HG02973 (cell line): Measurements from ENCODE around the gene ST8SIA2.
"Not testable (repeated sequence)": the region's sequence is repeated elsewhere in the genome, so short reads cannot be mapped to it uniquely, and the experiment has no call there.

Experiments used
- ATAC-seq: cut with Tn5 transposase; IDR thresholded peaks from one replicate; pipeline ENCODE4 v1.9.1; 2021; ENCODE audit warnings: moderate library complexity; ENCODE audit not compliant: unreplicated experiment

ST8SIA2 gene

DNA sequence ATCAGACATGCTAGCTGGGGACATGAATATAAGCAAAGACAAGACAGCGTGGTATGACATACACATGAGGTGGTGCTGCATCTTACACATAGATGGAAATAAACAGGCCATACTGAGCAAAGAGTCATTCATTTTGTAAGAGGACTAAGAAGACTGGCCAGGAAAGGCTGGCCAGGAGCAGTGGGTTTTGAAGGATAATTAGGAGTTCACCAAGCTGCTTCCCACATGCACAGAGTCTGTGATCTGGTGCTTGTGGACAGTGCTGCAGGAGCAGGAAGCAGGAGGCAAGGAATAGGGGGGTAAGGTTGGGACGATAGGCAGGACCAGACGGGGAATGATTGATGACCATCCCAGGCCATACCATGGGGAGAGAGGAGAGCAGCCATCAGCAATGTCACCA, 41.5 kb downstream of the ST8SIA2 start:
- ATAC-seq: no peak

DNA sequence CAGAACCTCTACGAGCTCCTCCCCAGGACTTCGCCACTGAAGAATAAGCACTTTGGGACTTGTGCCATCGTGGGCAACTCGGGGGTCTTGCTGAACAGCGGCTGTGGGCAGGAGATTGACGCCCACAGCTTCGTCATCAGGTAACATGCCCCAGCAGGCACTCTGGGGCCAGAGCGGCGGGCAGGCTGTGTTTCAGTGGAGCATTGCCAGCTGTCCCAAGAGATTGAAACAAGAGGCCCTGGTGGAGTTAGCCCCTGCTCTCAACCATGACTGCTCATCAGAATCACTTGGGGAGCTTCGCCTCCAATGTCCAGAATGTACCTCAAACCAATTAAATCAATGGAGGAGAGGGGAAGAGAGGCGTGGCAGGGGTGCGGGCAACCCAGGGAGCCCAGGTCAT, 44.8 kb downstream of the ST8SIA2 start:
- ATAC-seq: no peak

DNA sequence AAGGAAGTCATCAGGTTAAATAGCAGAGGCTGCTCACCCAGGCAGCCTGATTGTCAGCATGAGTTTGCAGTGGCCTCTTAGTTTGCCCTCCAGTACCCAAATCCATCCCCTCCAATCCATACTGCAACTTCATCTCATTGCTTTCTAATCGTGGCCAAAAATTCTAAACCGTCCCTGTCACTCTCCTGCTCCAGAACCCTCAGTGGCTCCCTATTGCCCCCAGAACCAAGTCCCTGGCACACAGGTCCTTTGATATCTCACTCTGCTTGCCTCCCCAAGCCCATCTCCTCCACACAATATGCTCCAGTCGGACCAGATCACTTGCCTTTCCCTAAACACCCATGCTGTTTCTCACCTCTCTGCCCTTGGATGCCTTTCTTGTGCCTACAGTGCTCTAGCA, 49.7 kb downstream of the ST8SIA2 start:
- ATAC-seq: no peak

DNA sequence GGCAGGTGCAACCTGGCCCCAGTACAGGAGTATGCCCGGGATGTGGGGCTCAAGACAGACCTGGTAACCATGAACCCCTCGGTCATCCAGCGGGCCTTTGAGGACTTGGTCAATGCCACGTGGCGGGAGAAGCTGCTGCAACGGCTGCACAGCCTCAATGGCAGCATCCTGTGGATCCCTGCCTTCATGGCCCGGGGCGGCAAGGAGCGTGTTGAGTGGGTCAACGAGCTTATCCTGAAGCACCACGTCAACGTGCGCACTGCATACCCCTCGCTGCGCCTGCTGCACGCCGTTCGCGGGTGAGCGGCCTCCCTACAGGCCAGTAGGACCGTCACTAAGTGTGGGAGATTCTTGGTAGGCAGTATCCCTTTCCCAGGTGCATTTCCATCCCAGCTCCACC, 51.0 kb downstream of the ST8SIA2 start:
- no peak for ATAC-seq

DNA sequence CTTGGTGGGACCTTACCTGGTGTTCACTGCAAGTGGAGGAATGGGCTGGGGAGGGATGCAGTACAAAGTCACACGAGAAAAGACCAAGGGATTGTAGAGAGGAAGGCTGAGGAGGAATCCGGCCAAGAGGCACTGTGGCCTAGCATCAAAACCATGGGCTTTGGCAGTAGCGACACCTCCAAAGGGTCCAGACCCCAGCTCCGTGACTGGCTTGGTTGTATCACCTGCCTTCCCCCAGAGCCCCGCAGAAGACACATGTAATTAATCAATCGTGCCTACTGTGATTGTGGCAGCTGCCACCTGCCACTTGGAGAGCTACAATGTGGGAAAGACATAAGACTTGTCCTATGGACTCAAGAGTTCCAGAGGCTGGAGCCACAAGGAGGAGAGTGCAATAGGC, 54.7 kb downstream of the ST8SIA2 start:
- no peak for ATAC-seq

DNA sequence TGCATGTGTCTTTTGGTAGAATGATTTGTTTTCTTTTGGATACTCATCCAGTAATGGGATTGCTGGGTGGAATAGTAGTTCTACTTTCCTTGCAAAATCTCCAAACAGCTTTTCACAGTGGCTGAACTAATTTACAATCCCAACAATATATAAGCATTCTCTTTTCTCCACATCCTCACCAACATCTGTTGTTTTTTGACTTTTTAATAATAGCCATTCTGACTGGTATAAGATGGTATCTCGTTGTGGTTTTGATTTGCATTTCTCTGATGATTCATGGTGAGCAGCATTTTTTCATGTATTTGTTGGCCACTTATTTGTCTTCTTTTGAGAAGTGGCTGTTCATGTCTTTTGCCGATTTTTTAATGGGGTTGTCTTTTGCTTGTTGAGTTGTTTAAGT, 55.8 kb downstream of the ST8SIA2 start:
- ATAC-seq: no peak

DNA sequence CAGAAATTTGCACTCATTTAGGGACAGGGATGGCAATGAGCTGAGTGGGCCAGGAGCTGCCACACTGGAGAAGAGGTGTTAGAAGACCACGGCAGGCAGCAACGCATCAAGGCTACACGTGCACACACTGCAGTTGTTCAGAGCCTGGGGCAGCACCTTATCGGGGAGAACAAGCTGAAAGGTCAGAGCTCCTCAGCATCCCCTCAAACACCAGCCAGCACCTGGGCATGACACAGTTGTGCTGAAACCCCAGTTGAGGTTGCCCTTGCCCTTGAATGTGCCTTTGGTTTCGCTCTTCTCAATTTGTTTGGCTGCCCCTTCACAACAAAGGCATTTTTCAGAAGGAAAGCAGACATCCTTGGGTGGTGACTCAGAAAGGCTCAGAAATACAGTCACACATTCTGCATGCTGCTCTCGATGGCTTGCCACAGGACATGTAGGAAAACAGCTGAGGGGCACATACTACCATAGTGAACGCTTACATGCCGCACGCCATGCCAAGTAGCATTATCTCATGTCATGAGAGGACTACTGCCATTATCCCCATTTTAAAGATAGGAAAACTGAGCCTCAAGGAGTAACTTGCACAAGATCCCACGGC, 57.6 kb downstream of the ST8SIA2 start:
- ATAC-seq: no peak

DNA sequence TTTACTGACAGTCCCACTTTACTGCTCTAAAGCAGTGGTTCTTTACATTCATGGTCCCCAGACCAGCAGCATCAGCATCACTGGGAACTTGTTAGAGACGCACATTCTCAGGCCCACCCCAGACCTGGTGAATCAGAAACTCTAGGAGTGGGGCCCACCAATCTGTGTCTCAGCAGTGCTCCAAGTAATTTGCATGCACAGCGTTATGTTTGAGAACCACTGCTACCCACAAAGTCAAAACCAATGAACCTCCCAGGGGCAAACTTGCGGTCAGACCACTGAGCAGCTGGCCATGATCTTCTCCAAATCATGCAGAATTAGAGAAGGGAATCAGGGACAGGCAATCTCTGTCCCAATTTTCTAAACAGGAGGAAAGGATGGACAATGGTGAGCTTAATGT, 58.5 kb downstream of the ST8SIA2 start:
- ATAC-seq: no peak

DNA sequence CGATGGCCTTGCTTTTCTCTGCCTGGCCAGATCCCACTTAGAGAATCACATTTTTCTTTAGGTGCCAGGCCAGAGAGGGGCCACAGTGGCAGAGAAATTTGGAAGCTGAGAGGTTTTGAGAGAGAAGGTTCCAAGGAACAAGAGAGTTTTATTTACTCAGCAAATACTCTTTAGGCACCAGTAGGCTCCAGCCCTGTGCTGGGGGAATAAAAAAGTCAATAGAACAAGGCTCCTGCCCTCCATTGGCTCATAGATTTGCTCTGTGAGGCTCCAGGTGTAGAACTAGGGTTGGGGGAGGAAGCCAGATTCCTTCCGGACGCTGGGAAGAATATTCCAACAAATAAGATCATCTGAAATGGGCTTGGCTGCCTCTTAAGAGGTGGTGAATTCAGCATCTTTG, 59.9 kb downstream of the ST8SIA2 start:
- ATAC-seq: no peak

DNA sequence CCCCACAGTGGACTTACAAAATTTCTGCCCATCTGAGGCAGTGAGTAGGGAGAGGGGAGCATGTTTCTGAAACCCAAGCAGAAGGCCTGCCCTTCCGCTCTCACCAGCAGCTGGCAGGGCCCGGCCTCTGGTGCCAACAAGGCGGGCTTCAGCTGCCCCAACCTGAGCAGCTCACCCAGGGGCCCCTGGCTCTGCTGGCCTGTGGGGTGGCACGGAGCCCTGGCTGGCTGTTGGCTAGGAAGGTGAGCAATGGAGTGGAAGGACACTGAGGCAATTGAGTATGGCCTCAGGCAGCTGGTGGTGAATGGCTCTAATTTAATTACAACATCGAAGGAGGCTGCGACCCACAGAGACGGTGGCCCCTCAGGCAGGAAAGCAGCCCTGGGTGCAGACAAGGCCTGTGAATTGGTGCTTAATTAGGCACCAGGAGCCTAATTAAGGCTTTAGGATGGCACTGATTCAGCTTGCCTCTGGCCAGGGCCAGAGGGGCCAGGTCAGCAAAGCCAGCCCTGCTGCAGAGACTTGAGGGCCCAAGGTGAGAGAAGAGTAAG, 60.9 kb downstream of the ST8SIA2 start:
- no peak for ATAC-seq

DNA sequence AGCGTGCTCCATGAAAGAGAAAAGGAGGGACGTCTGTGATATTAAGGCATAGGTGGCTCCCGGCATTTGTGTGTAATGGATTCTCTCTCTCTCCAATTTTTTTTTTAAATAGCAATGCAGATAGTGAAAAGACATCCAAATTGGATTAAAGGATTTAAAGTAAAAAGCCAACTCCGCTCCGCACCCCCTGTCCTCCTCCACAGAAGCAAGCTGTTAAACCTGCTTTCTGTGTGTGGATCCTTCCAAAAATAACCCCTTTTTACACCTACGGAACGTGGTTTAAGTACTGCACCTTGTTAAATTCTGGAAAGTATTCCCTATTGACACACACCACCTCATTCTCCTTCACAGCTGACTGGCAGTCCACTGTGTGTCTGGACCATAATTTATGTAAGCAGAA, 61.6 kb downstream of the ST8SIA2 start:
- no peak for ATAC-seq

DNA sequence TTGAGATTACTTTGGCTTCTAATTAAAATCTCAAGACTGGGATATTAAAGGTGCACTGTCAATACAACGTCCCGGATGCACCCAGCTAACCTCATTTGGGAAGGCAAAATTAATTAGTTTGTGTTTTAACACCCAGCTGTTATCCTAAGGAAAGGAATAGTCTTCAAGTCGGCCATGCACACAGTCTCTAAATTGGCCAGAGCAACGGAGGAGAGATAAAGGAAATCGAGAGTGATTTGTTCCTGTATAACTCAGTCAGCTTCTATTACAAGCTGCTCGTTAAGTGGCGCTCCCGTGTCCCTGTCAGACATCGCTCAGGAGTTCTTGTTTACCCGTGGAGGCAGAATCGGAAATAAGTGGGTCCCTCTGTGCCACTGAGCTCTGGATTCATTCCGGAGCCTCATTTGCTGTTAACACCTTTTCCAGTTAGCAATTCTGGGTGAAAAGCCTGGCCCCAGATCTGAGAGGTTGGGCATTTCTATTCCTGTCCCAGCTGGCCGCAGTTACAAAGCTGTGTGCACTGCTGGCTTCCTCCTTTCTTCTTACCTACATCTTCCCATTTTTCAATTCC, 63.9 kb downstream of the ST8SIA2 start:
- ATAC-seq: no peak

DNA sequence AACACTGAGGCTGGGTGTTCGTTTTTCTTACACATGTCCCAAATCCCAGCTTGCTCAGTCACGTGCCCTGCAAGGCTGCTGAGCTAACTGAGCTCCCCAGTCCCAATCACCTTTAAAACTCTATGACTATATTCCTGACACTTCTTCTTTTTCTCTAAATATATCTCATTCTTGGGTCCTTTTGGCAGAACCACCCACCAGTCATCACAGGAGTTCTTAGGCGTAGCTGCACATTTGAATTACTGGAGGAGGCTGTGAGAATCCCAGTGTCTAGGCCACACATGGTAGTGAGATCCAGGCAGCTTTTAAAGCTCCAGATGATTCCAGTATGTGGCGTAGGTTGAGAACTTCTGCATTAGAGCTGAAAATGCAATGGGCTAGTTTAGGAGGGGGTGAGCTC, 66.3 kb downstream of the ST8SIA2 start:
- ATAC-seq: no peak

DNA sequence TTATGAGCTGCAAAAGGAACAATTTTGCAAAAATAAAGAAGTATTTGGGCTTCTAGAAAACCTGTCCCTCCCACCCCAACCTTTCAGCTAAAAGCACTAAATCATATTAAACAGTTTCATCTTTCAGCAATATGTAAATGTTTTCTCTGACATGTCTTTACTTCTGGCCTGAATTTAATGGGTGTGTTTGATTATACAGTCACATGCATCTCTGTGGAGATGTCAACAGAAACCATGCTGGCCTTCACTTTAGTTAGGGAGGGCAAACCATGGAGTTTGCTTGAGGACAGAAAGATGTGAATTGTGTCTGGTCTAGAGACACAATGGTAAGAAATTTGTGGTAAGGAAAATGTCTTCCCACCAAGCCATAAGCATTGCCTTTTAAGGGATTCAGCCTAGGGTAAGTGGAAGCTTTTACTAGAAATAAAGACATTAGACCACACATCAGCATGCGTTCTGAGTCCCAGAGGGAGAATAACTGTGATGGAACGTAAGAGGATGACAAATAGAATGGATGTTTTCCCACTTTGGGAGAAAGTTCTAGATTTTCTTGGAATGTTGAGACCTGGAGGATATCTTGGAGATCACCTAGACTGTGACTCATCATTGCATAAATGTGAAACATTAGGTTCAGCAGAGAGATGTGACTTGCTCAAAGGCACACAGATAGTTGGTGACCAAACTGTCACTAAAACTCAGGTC, 68.9 kb downstream of the ST8SIA2 start:
- ATAC-seq: no peak

DNA sequence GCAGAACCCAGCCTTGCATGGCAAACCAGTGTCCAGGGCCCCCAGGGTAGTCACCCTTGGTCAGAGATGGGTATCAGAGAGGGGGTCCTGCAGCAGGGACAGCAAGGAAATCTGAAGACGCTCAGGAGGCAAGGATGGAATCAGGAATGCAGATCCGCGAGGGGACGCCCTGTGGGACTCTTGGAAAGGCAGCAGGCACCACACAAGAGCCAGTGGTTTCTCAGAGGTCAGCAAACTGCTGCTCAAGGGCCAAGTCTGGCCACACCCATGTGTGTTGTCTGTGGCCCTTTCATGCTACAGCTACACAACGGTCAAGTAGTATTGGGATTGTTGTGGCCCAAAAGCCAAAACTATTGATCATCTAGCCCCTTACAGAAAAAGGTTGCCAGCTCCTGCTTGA, 69.7 kb downstream of the ST8SIA2 start:
- ATAC-seq: no peak

DNA sequence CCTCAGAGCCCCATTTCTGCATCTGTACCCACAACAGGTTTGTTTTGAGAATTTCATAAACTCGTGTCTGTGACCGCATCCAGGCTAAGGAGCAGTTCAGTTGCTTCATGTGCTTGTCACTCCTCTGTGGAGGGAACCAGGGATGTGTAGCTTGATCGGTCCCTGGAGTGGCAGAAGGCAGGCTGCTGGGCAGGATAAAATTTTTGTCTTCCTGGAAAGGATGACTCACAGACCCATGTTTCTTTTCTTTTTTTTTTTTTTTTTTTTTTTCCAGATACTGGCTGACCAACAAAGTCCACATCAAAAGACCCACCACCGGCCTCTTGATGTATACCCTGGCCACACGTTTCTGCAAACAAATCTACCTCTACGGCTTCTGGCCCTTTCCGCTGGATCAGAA, 70.1 kb downstream of the ST8SIA2 start:
- ATAC-seq: no peak

DNA sequence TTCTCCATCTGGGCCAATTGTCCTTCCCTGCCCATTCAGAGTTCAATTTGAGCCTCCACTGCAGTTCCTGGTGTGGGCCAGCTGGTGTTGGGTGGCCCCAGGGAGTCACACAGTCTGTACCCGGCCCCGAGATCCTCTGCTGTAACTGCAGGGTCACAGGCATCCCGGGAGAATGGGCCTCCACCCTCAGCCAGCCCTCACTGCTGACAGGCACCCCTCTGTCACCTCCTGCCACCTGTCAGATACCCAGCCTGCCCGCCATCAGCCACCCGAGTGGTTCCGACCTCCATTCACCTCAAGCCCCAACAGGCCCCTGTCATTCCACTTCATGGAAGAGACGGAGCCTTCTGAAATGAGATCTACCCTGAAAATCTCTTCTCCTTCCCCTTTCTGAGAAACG, 73.2 kb downstream of the ST8SIA2 start:
- no peak for ATAC-seq

DNA sequence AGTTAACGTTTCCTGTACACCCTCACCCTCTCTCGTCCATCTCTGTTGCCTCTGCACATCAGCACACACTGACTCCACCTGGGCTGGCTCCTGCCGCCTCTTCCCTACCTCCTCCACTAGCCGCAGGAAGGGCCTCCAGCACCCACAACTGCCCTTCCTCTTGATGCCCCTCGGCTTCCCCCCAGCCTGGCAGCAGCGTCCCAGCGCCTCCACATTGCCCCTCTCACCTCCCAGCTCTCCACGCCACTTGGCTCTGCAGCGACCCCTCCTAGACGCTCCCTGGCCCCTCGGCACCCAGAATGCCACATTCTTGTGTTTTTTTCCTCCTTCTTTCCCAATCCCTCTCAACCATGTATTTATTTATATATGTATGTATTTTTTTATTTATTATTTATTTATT, 73.6 kb downstream of the ST8SIA2 start:
- ATAC-seq: no peak

DNA sequence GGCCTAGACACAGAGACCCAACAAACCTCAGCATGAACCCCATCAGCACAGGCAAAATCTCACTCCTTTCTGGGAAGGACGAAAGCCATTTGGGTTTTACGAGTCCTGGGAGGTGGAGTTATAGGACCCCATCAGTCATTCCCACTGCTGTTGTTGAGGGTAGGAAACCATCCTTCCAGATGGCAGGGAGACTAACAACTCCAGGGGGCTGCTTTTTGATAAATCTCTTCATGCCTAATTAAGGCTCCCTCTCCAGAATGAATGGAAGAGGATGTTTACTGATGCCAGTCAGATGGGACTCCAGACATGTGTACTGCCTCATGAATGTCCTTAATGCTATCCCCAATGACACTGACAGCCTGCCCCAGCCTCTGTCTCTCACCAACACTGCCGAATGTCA, 75.3 kb downstream of the ST8SIA2 start:
- ATAC-seq: no peak

DNA sequence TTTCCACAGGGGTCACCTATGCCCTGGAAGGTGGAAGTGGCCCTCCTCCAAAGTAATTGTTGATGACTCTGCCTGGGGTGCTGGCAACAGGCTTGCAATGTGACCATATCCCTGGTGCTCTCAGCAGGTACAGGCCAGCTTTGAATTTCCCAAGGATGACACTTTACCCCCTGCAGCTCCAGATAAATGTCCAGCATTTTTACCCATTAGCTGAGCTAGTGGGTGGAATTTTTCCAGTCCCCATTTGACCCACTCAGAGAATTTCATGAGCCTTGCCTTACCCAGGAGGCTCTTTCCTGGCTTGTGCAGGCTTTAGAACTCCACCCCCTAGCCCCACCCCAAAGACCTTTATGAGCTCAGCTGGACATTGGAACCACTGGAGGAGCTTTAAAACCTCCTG, 77.6 kb downstream of the ST8SIA2 start:
- no peak for ATAC-seq

DNA sequence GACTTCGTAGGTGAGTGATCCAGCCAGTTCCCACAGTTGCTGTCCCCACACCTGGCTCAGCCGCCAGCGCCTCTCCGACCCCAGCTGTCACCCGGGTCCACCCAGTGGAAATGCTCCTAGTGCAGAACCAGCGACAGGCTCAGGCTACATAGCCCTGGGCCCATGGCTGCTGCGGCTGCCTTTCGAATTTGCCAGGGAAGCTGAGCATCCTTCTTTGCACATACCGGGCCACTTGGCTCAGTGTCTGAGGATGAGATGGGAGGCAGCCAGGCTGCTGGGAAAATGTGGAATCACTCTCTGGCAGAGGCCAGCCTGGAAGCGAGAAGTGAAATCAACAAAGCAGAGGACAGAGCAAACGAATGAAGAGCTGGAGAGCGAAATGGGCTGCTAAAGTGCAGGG, 80.1 kb downstream of the ST8SIA2 start:
- ATAC-seq: no peak

DNA sequence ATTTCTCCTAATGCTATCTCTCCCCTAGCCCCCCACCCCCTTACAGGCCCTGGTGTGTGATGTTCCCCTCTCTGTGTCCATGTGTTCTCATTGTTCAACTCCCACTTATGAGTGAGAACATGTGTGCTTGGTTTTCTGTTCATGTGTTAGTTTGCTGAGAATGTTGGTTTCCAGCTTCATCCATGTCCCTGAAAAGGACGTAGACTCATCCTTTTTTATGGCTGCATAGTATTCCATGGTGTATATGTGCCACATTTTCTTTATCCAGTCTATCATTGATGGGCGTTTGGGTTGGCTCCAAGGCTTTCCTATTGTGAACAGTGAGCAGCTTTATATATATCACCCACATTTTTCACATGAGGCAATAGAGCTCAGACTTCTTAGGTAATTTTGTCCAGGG, 86.0 kb downstream of the ST8SIA2 start:
- ATAC-seq: not testable (repeated sequence)
